ENCODE measurements around the gene HOXB7. TPM values are rescaled to one million over a fixed set of nuclear protein-coding genes. Genes with fewer than 3 reads are reported as not detected.
A peak's percentile ranks its signal among the peaks of the same experiment; 100 is the strongest.

HOXB7 gene
- total RNA-seq, 1 donor from 2014 or later = 24.9 TPM

DNA sequence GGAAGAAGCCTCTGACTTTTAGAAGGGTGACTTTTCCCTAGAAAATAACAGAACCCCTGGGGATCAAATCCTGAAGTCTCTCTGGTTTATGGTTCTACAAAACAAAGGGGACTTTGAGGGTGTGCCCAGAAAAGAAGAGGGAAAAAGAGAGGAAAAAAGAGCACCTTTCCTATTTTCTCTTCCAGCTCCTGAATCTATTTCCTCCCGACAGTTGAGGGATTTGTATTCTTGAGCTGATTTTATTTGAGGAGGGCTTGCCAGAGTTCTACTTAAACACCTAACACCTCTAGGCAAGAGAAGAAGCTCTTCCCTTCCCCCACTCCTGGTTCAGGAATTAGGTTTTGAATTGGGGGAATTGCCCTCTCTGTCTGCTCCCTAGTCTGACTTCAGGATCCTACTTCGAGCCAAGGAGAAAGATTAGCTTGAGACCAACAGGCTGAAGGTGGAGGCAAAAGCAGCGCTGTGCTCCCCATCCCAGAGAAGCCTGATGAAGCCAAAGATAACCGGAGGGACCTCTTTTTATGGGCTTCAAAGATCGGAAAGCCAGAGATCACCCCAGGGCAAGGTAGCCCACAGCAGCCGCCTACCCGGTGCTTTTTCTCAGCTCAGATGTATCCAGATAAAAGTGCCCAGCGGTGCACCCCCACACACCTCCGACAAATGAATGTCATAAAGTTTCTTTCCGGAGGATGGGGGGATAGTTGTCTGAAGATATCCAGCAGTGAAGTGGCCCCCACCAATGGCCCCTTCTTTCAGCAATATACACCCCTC, 21.6 kb downstream of the HOXB7 start:
- no peak for TF ChIP-seq CTCF (conservative IDR thresholded peaks at IDR 0.05; ENCODE audit: low read depth, low read length)
- H3K4me3 ChIP-seq (ENCODE audit: low read depth, low read length) = peak overlapping the region; percentile 74
- DNase-seq (ENCODE audit: low read depth) = no peak

DNA sequence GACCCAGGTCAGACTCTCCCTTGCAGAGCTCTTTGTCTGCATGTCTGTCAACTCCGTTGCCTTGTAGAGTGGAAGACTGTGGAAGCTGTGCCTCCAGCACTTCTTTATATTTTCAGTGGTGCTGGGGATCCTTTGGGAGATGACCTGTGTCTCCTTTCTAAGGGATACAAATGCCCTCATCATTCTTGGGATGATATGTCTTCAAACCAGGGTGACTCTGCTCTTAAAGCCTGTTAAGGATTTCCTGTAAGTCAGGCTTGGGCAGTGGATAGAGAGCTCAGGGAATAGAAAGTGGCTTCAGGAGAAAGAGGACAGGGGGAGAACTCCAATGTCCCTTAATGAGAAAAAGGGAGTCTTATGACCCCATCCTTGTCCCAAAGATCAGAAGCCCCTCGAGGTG, 22.3 kb downstream of the HOXB7 start:
- peak overlapping the region; percentile 74 for H3K4me3 ChIP-seq (ENCODE audit: low read depth, low read length)
- no peak for DNase-seq (ENCODE audit: low read depth)
- TF ChIP-seq CTCF (conservative IDR thresholded peaks at IDR 0.05; ENCODE audit: low read depth, low read length) = no peak

- H3K4me3 ChIP-seq (ENCODE audit: low read depth, low read length) = peak overlapping the region; percentile 74
- no peak for DNase-seq (ENCODE audit: low read depth)
- TF ChIP-seq CTCF (conservative IDR thresholded peaks at IDR 0.05; ENCODE audit: low read depth, low read length) = no peak
These were observed 22.8 kb downstream of the HOXB7 start for GRCh38 chr17:48588074-48588415.

DNA sequence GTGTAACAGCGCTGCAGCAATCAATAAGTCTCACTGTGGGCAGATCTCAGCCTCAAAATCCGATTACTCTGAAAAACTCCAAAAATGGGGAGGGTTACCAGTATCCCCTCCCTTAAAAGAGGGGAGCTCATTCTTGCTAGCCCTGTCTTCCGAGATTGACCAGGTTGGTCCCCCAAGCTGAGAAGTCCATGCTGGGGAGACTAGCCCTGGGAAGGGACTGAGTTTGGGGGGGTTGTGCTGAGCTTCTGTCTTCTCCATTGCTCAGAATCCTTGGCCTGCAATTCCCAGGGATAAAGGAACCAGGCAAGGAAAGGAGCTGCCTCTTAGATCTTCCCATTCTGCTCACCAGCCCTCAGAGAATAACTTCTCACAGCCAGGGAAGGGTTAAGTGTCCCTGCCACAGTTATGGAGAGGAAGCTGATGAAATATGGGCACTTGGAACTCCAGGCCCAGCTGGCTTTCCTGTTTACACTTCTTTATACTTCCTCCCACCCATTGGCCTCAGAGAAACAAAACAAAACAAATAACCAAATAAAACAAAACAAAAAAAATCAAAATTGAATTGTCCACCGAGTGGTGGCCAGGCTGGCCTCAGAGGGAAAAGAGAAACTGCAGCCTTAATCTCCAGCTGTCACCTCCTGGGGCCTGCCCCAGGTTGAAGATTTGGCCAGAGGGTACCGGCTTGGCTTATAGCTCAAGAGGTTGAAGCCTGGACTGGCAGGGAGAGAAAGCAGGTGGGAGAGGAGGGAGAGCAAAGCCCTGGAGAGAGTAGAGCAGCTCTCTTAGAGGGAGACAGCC, 23.3 kb downstream of the HOXB7 start:
- H3K4me3 ChIP-seq (ENCODE audit: low read depth, low read length) = peak overlapping the region; percentile 74
- no peak for TF ChIP-seq CTCF (conservative IDR thresholded peaks at IDR 0.05; ENCODE audit: low read depth, low read length)
- no peak for DNase-seq (ENCODE audit: low read depth)

DNA sequence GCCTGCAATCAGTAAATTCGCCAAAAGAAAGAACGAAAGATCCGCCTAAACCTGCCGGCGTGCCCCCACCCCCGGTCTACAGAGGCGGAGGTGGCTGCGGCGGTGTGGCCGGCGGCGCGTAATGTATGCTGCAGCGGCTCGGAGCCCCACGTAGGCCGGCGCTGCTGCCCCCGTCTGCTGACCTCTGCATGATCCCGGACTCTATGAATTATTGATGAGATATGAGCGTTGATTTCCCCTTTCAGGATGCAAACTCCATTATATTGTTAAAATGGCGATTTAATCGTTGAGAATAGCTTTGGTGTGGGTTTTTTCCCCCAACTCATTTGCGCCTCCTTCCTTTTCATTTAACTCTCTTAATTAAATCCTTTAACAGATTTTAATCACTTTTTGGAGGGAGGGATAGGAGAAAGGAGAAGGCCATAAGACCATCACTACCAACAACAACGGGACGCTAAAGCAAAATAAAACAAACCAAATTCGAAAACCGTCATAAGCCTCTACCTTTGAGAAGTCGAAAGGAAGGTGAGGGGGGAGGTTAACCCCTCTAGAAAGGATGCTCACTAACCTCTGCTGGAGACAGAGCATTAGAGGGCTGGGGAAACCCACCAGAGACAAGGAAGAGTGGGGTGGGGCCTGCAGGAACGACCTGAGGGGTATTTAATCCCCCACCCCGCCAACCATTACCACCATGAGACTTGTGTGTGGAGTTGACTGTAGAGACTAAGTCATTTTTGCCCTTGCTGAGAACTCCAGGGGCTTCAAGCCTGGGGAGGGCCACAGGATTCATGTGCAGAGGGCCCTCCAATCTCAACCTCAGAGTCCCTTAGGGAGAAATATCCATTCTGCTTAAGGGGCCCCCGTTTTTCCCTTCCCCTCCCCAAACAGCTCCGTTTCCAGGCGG, 24.2 kb downstream of the HOXB7 start:
- no peak for TF ChIP-seq CTCF (conservative IDR thresholded peaks at IDR 0.05; ENCODE audit: low read depth, low read length)
- no peak for DNase-seq (ENCODE audit: low read depth)
- H3K4me3 ChIP-seq (ENCODE audit: low read depth, low read length) = peak overlapping the region; percentile 74

DNA sequence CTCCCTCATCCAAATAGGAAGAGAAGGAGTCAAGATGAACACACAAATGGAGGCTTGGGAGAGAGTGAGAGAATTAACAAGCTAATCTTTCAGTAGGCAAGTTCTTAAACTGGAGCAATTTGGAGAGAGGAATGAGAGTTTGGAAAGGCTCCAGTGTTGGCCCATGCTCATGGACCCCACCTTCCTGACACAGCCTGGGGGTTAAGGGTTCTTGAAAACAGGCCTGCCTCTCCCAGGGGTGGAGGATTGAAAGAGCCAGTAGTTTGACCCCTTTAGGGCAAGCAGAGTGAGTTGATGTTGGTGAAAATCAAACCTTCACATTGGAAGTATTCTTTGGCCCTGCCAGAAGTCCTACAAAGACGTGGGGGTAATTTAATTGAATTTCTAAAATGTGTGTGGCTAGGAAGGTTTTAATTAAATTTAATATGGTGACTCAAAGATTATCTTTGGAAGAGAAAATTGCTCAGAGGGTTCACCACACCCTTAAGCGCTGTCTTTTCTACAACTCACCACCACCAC, 26.5 kb downstream of the HOXB7 start:
- DNase-seq (ENCODE audit: low read depth) = no peak
- H3K4me3 ChIP-seq (ENCODE audit: low read depth, low read length) = peak overlapping the region; percentile 74
- TF ChIP-seq CTCF (conservative IDR thresholded peaks at IDR 0.05; ENCODE audit: low read depth, low read length) = no peak

All from epithelial cell of proximal tubule (primary cell).